GM21515 (cell line): ENCODE results near the gene MCL1.

ENCODE experiments used
- ATAC-seq: cut with Tn5 transposase; IDR thresholded peaks from one replicate; pipeline ENCODE4 v1.9.1; 2021; ENCODE audit not compliant: unreplicated experiment

MCL1 gene

DNA sequence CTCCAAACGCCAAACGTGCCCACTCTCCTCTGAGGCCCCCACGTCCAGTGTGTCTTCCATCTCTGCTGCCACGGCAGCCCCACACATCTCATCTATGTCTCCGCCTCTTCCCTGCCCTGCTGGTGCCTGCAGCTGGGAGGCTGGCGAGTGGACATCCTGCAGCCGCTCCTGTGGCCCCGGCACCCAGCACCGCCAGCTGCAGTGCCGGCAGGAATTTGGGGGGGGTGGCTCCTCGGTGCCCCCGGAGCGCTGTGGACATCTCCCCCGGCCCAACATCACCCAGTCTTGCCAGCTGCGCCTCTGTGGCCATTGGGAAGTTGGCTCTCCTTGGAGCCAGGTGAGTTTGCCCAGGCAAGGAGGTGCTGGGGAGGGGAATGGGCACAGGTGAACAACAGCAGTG is 21.6 kb downstream of the MCL1 start:
- ATAC-seq: no peak

DNA sequence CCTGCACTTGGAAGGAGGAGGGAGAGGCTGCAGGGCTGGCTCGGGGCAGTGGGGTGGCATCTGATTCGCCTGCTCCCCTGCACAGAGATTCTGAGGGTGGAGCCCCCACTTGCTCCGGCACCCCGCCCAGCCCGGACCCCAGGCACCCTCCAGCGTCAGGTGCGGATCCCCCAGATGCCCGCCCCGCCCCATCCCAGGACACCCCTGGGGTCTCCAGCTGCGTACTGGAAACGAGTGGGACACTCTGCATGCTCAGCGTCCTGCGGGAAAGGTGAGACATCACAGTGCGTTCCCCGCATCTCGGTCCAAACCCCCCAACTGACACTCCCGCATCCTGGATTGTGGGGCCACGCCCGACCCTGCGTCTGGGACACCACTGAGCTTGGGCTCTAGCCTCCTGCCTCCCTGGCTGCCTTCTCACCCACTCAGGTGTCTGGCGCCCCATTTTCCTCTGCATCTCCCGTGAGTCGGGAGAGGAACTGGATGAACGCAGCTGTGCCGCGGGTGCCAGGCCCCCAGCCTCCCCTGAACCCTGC is 22.3 kb downstream of the MCL1 start:
- ATAC-seq: no peak

DNA sequence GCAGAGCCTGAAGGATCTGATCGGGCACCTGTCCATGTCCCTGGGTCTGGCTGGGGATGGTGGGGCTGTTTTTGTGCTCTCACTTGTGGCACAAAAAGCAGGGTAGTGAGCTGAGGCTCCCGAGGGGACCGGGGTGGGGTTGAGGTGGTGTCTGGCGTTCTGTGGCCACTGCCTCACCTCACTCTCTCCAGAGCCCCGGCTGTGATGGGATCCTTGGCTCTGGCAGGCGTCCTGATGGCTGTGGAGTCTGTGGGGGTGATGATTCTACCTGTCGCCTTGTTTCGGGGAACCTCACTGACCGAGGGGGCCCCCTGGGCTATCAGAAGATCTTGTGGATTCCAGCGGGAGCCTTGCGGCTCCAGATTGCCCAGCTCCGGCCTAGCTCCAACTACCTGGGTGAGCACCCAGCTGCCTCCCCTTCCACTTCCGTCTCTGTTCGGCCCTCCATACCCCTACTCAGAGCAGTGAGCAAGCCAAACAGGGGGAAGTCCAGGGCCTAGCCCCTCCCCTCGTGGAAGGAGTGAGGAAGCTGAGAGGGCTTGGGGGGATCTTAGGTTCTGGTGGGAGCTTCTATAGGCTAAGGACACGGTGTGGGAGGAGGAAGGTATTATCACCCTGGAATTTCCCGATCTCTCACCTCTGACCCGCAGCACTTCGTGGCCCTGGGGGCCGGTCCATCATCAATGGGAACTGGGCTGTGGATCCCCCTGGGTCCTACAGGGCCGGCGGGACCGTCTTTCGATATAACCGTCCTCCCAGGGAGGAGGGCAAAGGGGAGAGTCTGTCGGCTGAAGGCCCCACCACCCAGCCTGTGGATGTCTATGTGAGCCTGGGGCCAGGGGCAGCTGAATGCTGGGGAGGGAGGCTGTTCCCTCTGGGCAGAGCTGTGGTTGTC is 23.2 kb downstream of the MCL1 start:
- ATAC-seq: no peak

DNA sequence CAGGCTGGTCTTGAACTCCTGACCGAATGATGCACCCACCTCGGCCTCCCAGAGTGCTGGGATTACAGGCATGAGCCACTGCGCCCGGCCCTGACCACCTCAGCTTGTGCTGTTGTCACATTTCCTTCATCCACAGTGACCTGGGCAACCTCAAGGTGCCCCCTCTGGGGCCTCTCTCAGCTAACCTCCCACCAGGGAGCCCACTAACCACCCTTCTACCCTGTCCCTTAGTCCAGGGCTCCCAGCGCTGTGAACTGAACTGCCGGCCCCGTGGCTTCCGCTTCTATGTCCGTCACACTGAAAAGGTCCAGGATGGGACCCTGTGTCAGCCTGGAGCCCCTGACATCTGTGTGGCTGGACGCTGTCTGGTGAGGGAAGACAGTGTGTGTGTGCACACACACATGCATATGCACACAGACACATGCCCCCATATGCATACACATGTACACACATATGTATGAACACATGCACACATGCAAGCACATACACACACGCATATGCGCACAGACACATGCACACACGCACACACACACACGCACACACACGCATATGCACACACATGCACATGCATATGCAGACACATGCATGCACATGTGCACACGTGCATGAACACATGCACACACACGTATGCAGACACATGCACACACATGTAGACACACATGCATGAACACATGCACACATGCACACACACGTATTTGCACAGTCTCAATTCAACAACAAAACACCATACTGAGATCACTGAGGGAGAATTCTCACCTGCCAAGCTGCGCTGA is 24.0 kb downstream of the MCL1 start:
- no peak for ATAC-seq

DNA sequence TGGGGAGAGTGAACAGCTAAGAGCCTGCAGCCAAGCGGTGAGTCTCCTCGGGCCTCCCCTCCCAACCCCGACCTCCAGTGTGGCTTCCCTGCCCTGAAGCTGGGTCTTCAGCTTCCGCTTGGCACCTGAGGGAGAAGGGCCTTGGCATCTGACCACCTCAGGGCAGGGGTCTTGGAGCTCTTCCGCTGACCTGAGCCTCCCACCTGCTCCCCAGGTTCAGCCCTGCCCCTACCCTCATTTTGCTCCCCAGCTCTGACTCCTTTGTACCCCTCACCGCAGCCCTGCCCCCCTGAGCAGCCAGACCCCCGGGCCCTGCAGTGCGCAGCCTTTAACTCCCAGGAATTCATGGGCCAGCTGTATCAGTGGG is 25.3 kb downstream of the MCL1 start:
- no peak for ATAC-seq

DNA sequence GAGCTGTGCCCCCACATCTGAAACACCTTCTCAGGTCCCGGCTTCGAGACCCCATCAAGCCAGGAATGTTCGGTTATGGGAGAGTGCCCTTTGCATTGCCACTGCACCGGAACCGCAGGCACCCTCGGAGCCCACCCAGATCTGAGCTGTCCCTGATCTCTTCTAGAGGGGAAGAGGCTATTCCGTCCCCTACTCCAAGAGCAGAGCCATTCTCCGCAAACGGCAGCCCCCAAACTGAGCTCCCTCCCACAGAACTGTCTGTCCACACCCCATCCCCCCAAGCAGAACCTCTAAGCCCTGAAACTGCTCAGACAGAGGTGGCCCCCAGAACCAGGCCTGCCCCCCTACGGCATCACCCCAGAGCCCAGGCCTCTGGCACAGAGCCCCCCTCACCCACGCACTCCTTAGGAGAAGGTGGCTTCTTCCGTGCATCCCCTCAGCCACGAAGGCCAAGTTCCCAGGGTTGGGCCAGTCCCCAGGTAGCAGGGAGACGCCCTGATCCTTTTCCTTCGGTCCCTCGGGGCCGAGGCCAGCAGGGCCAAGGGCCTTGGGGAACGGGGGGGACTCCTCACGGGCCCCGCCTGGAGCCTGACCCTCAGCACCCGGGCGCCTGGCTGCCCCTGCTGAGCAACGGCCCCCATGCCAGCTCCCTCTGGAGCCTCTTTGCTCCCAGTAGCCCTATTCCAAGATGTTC is 25.9 kb downstream of the MCL1 start:
- ATAC-seq: no peak

DNA sequence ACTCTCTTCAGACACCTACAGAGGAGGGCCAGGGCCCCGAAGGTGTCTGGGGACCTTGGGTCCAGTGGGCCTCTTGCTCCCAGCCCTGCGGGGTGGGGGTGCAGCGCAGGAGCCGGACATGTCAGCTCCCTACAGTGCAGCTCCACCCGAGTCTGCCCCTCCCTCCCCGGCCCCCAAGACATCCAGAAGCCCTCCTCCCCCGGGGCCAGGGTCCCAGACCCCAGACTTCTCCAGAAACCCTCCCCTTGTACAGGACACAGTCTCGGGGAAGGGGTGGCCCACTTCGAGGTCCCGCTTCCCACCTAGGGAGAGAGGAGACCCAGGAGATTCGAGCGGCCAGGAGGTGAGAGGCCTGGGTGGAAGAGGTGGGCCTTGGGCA is 26.5 kb downstream of the MCL1 start:
- no peak for ATAC-seq

DNA sequence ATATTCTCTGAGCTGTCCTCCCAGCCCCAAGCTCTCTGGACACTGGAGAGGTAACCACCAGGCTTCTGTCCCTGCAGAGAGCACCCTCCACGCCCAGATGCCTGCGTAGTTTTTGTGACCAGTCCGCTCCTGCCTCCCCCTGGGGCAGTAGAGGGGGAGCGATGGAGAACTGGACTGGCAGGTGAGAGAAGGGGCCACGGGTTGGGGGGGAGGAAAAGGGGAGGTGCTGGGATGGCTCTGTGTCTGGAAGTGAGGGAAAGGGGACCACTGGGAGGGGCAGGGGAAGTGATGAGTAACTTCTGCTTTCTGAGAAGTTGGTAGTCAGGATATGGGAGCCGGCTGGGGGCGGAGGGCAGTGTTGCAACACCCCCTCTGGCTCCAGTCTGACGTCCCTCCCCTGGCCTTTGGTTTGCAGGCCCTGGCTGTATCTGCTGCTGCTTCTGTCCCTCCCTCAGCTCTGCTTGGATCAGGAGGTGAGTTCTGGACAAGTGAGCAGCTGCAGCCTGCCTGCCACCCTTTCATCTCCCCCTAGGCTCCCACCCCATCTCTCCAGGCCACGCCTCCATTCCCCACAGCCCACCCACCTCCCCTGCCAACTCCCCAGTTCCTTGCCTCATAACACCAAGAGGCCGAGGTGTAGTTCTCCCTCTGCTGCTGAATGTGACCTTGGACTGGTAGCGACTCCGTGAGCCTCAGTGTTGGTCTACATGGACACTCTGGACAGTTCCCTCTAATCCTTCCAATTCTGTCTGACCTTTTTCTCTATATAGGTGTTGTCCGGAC is 27.1 kb downstream of the MCL1 start:
- no peak for ATAC-seq

DNA sequence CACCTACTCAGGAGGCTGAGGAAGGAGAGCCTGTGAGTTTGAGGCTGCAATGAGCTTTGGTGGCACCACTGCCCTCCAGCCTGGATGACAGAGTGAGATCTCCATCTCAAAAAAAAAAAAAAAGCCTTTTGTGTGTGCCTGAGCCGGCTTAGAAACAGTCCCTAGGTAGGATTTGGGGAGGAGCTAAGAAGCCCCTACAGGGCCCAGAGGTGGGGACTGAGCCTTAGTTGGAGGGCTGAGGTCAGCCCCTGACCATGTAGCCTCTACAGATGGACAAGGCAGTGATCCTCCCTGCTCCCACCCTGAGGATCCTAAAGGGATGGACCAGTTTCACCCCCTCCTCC is 27.7 kb downstream of the MCL1 start:
- ATAC-seq: no peak

DNA sequence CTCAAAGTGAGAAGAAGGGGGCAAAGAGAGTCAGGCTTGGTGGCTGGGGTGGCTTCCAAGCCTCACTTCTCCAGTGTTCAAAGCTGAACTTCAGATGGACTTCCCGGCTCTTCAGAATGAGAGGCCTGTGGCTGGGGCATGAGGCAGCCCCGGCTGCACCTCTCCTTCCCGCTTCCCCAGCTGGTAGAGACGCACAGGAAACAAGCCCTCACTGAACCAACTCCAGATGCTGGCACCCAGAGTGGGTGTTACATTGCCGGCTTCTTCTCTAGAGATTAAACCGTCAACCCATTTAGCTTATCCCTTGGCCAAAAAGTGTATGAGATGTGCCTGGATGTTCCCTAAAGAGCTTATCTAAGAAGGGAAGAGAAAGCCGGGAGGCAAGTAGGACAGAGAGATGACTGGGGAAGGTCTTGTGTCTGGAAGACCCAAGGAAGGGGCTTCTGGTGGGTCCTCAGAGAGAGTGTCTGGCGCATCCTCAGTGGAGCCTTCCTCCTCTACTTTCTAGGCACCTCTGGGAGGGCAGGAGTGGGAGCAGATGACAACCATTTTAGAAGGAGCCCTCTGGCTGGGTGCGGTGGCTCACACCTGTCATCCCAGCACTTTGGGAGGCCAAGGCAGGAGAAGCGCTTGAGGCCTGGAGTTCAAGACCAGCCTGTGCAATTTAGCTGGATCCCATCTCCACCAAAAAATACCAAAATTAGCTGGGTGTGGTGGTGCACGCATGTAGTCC is 28.2 kb downstream of the MCL1 start:
- no peak for ATAC-seq

DNA sequence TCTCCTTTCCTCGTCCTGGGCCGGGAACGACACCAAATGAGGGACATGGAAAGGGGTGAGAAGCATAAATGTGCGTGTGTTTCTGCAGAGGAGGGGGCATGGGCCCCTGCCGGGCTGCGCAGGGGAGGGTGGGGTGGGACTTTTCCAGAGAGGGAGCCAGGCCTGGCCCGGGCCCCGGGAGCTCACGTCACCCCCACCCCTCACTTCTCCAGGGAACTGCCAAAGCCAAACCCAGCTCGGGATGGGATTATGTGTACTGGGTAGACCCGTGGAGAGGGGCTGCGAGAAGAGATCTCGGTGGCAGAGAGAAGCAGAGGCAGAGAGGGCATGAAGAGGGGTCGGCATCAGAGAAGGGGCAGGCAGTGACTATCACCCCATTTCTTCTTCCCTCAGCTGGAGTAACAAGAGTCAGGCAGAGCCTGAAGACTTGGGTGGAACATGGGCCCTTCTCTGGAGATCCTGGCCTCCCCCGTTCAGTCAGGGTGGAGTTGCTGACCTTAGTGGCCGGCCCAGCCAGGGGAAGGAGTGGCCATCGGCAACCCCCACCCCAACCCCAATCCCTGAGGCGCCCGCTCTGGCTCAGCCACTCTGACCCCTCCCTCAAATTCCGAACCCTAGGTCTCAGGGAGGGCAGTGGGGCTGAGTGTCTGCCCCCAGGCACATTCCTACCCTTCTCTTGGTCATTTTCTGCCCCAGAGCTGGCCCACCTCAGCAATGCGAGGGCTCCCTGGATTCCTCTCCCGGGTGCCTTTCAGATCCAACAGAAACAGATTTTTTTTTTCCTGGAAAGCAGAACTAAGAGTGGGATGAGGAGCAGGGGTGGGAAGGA is 29.0 kb downstream of the MCL1 start:
- ATAC-seq: no peak

DNA sequence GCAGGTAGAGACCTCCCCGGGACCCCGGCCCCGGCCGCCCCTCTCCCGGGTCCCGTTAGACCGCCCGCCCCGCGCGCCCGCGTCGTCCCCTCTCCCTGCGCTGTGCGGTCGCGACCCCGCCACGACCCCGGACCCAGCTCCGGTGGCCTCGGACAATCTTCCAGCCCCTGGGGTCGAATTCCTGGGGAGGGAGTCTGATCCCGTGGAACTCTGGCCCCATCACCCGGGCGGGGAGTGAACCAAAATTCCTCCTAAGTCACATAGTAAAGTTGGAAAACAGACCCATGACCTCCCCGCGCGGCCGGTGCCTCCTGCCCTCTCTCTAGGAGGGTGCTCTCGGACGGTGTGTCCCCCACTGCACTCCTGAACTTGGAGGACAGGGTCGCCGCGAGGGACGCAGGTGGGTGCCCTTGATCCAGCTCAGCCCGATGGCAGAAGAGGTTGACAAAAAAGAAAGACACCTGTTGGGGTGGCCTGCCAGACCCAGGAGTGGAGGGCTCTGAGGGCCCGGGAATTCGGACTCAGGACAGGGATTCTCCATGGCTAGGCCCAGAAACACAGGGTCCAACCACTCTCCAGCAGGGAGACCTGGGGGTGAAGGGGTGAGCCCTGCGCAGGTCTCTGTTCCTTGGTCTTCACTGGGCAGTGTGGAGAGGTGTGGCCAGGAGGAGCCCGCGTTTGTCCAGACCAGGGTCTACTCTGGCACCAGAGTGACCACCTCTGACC is 29.8 kb downstream of the MCL1 start:
- ATAC-seq: no peak

DNA sequence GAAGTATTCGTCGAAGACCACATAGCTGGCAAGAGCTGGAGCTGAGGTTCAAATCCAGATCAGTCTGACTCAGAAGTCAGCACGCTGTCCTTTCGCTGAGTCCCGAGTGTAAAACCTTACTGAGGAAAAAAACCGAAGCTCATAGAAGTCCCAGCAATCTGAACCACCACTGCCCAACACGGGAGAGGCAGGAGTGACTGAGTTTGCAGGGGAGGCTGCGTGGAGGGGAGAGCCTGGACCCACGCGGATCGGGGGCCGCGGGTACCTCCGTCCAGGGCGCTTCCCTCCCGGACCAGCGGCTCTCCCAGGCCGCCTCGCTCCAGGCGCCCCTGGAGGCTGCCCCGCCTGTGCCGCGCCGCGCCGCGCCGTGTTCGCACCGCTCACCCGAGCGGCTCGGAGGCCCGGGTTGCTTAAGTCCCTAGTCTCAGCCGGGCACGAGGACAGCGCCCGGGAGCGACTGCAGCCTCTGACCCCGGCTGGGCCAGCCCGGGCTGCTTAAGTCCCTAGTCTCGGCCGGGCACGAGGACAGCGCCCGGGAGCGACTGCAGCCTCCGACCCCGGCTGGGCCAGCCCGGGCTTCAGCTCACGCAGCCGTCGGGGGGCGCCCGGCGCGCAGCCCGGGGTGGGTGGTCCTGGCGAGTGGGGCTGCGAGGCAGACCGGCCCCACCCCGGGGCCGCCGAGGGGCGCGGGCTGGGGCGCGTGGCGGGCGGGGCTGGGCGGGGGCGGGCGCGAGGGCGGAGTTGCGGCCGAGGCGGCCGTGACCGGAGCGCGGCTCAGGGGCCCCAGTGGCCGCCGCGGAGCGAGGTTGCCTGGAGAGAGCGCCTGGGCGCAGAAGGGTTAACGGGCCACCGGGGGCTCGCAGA is 30.5 kb downstream of the MCL1 start, which contains the start of gene ADAMTSL4:
ADAMTSL4 (plus strand) TSS at position 777 of the 864 bp plus-strand sequence. CDS start 2,881 bp downstream, outside the sequence.
- no peak for ATAC-seq

DNA sequence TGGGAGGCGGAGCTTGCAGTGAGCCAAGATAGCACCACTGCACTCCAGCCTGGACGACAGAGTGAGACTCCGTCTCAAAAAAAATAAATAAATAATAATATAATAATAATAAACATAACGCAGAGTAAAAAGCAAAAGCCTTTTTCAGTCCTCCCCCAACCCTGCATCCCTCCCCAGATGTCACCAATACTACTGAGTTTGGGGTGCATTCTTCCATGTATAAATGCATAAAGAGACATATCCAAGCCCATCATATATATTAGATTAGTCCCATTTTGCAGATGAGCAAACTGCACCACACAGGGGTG is 31.1 kb downstream of the MCL1 start:
- ATAC-seq: no peak

DNA sequence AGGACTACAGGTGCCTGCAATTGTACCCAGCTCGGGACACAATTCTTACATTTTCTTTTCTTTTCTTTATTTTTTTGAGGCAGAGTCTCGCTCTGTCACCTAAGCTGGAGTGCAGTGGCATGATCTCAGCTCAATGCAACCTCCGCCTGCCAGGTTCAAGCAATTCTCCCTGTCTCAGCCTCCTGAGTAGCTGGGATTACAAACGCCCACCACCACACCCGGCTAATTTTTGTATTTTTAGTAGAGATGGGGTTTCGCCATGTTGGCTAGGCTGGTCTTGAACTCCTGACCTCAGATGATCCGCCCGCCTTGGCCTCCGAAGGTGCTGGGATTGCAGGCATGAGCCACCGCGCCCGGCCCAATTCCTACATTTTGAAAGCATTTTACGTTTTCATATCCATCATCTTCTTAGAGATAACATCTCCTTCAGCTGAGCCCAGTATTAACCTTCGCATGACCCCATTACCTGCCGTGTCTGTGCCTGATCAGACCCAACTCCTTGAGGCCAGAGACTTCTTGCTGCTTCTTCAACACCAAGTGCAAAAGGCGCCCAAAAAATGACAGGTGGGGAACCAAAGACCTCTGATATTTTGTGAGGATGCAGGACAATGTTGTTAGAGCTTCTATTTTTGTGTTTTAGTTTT is 33.0 kb downstream of the MCL1 start:
- no peak for ATAC-seq

DNA sequence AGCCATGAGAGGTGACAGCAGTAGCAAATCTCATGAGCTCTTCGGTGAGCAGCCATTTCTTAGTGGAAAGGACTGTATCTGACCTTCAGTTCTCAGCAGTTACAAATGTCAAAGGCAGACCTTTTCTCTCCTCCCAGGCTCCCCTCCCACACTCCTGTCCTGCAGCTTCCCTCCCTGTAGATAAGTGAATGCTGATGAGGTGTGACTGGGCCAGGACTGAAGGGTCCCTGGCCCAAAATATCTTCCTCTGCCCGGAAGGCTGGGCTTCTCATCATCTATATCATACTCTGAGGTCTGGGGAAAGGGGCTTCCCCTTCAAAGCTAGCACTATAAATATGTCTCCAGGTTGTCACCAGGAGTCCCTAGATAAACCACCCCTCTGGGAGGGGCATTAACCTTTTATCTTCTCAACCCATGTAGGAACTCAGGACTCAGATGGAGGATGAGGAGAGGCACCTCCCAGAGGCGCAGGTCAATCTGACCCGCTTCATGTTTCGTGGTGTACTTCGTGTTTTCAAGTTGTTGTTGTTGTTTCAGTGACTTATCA is 33.9 kb downstream of the MCL1 start:
- ATAC-seq: no peak

DNA sequence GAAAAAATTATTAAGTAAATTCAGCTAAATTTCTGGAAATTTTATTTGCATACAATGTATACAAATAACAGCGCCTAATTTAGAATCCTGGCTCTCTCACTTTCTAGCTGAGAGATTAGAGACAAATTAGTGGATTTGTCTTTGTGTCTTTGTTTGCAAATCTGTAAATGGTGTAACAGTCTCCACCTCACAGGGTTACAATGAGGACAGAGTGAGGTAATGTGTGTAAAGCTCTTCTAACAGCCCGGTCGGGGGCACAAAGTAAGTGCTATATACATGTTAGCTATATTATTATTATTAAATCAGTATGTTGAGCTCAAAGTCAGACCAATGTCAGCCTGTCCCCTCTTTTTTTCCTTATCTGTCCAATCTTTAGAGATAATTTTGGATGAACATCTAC is 35.2 kb downstream of the MCL1 start:
- no peak for ATAC-seq
